DMS 273 (cell line): ENCODE measurements around the gene PITHD1.
"Not testable (repeated sequence)": the region's sequence is repeated elsewhere in the genome, so short reads cannot be mapped to it uniquely, and the experiment has no call there.

Source experiments
- DNase-seq: peaks from one replicate; lab custom pipeline; 2025; ENCODE audit not compliant: unreplicated experiment; lab: John Stamatoyannopoulos, UW

Gene PITHD1

GRCh38 chr1:23797478-23798448 is 19.5 kb downstream of the PITHD1 start:
- no peak for DNase-seq

- DNase-seq: no peak
These were observed 20.5 kb downstream of the PITHD1 start for GRCh38 chr1:23798662-23799142.

GRCh38 chr1:23799255-23799569 is 21.0 kb downstream of the PITHD1 start:
- DNase-seq: no peak

GRCh38 chr1:23799570-23800399 is 21.6 kb downstream of the PITHD1 start:
- peak; percentile 37 for DNase-seq

GRCh38 chr1:23800400-23801337 is 22.5 kb downstream of the PITHD1 start, which contains the start of gene GALE:
Gene GALE, minus strand, starts transcription at chr1:23800754. Its CDS starts 1,747 bp downstream, at chr1:23799007.
- peak; percentile 95 for DNase-seq

- DNase-seq: no peak
These were observed 23.1 kb downstream of the PITHD1 start for GRCh38 chr1:23801338-23801748.

GRCh38 chr1:23801876-23802275 is 23.7 kb downstream of the PITHD1 start:
- peak; percentile 44 for DNase-seq

GRCh38 chr1:23802809-23803342 is 24.7 kb downstream of the PITHD1 start:
- not testable (repeated sequence) for DNase-seq

GRCh38 chr1:23803674-23804073 is 25.5 kb downstream of the PITHD1 start:
- no peak for DNase-seq

- peak; percentile 33 for DNase-seq
These were observed 26.1 kb downstream of the PITHD1 start for GRCh38 chr1:23804183-23804835.

GRCh38 chr1:23805025-23805424 is 26.8 kb downstream of the PITHD1 start:
- DNase-seq: no peak

GRCh38 chr1:23806280-23806679 is 28.1 kb downstream of the PITHD1 start:
- no peak for DNase-seq

GRCh38 chr1:23807453-23807852 is 29.2 kb downstream of the PITHD1 start:
- no peak for DNase-seq

- peak; percentile 88 for DNase-seq
These were observed 31.5 kb downstream of the PITHD1 start for GRCh38 chr1:23809751-23810171.

- peak; percentile 71 for DNase-seq
These were observed 32.8 kb downstream of the PITHD1 start for GRCh38 chr1:23810818-23811540.

GRCh38 chr1:23814016-23814415 is 35.8 kb downstream of the PITHD1 start:
- DNase-seq: no peak

GRCh38 chr1:23816361-23816760 is 38.1 kb downstream of the PITHD1 start:
- no peak for DNase-seq

GRCh38 chr1:23816906-23817305 is 38.7 kb downstream of the PITHD1 start:
- DNase-seq: peak; percentile 81

- DNase-seq: no peak
These were observed 39.4 kb downstream of the PITHD1 start for GRCh38 chr1:23817633-23818032.
